GM18508 (cell line): ENCODE data around the gene CD164.
"Not testable (repeated sequence)": the region's sequence is repeated elsewhere in the genome, so short reads cannot be mapped to it uniquely, and the experiment has no call there.

ENCODE experiments used
- ATAC-seq: cut with Tn5 transposase; IDR thresholded peaks from one replicate; pipeline ENCODE4 v1.9.1; 2021; ENCODE audit warnings: moderate number of reproducible peaks; ENCODE audit not compliant: insufficient read depth, unreplicated experiment

The CD164 gene

GRCh38 chr6:109345986-109346385 lies 36.3 kb downstream of the CD164 start:
- ATAC-seq: no peak

- no peak for ATAC-seq
Measured at GRCh38 chr6:109344226-109344625, 38.0 kb downstream of the CD164 start.

- no peak for ATAC-seq
Measured at GRCh38 chr6:109343518-109343917, 38.7 kb downstream of the CD164 start.

GRCh38 chr6:109342911-109343310 lies 39.4 kb downstream of the CD164 start:
- no peak for ATAC-seq

- no peak for ATAC-seq
Measured at GRCh38 chr6:109342506-109342905, 39.8 kb downstream of the CD164 start.

GRCh38 chr6:109340811-109341210 lies 41.5 kb downstream of the CD164 start:
- no peak for ATAC-seq

- ATAC-seq: no peak
Measured at GRCh38 chr6:109339906-109340678, 42.2 kb downstream of the CD164 start.

- ATAC-seq: no peak
Measured at GRCh38 chr6:109336221-109336961, 45.9 kb downstream of the CD164 start.

- ATAC-seq: not testable (repeated sequence)
Measured at GRCh38 chr6:109333870-109334269, 48.4 kb downstream of the CD164 start.

- ATAC-seq: no peak
Measured at GRCh38 chr6:109332748-109333147, 49.5 kb downstream of the CD164 start.

- no peak for ATAC-seq
Measured at GRCh38 chr6:109331081-109331480, 51.2 kb downstream of the CD164 start.

- ATAC-seq: no peak
Measured at GRCh38 chr6:109330263-109330662, 52.0 kb downstream of the CD164 start.

- no peak for ATAC-seq
Measured at GRCh38 chr6:109328629-109329028, 53.6 kb downstream of the CD164 start.

GRCh38 chr6:109327959-109328358 lies 54.3 kb downstream of the CD164 start:
- no peak for ATAC-seq

- ATAC-seq: no peak
Measured at GRCh38 chr6:109327491-109327890, 54.8 kb downstream of the CD164 start.

GRCh38 chr6:109326351-109326750 lies 55.9 kb downstream of the CD164 start:
- ATAC-seq: no peak

GRCh38 chr6:109325400-109325801 lies 56.9 kb downstream of the CD164 start:
- no peak for ATAC-seq

GRCh38 chr6:109323241-109323640 lies 59.0 kb downstream of the CD164 start:
- ATAC-seq: no peak

GRCh38 chr6:109322825-109323224 lies 59.4 kb downstream of the CD164 start:
- ATAC-seq: no peak

- ATAC-seq: no peak
Measured at GRCh38 chr6:109321752-109322151, 60.5 kb downstream of the CD164 start.

- no peak for ATAC-seq
Measured at GRCh38 chr6:109320072-109320471, 62.2 kb downstream of the CD164 start.
